AG08395 (cell line): ENCODE results near the gene THSD7A.

ENCODE experiments used
- DNase-seq: peaks from one replicate; pipeline ENCODE4 v3.0.0; 2012; ENCODE audit warnings: mixed read lengths, low spot score

THSD7A gene

DNA sequence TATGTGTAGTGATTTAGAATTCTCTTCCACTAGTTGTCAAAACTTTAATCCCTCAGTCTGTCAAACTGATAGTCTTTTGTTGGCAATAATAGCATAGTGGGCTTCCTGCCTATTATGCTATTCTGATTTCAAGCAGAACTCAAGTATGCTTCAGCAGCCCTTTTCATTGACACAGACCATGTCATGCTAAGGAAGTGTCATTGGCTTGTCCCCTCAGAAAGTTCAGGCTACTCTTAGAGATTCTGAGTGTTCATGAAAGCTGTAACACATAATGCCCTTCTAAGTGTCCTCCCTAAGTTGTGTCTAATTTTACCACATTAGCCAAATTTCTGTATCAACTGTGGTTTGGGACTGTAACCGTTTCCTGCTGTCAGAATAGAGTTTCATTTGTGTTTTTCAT lies 198.7 kb downstream of the THSD7A start:
- no peak for DNase-seq

DNA sequence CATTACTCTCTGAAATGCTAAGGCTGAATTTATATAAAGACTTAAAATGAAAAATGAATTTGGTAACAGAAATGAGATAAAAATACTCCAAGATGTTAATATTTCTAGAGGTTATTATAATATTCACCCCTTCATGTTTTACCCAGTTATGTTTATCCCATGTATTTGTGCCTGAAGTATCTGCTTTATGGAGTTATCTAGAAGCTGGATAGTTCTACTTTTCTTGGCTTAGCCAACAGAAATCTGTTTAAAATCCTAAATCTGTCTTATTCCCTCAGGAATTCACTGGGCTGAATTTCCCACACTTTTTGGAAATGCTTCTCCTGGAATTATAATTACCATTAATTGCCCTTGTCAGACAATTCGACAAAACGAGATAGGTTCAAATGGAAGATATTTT lies 201.6 kb downstream of the THSD7A start:
- no peak for DNase-seq

DNA sequence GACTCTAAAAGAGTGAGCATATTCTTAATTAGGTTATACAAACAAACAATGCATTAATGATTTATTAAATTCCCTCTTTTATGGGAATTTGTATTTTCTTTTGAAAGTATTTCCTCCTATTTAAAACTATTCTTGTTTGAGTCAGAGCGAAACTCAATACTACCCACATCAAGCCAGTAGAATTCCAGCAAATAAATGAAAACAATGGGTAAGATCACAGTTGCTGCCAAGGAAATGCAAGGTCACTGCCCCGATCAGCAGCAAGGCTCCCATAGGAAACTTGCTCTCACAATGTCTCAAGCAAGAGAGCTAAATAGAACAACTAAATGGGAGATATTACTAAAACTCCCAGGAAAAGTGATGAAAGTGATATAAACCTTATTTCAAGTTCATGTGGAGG lies 206.3 kb downstream of the THSD7A start:
- DNase-seq, result no peak

DNA sequence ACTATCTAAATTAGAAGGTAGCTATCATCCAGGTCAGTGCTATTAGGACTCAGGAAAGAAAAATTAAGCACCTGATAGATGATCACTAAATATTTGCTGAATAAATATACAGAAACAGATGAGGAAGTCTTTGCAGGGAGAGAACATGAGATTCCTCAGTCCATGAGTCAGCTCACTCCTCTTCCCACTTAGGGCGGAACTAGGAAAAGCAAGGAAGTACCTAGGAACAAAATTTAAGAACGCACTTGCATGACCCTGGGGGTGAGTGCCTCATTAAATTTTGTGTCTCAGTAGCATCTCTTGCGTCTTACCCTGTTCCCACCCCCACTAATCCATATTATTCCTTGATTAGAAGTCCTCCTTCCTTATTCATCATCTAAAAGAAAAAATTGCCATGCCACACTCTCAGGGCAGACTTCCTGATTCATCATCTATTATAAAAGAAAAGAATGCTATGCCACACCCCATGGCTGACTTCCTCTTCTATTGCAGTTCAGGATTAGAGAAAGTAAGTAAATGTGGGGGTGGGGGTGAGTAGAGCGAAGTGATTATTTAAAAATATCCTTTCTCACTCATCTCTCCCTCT lies 208.8 kb downstream of the THSD7A start:
- no peak for DNase-seq

DNA sequence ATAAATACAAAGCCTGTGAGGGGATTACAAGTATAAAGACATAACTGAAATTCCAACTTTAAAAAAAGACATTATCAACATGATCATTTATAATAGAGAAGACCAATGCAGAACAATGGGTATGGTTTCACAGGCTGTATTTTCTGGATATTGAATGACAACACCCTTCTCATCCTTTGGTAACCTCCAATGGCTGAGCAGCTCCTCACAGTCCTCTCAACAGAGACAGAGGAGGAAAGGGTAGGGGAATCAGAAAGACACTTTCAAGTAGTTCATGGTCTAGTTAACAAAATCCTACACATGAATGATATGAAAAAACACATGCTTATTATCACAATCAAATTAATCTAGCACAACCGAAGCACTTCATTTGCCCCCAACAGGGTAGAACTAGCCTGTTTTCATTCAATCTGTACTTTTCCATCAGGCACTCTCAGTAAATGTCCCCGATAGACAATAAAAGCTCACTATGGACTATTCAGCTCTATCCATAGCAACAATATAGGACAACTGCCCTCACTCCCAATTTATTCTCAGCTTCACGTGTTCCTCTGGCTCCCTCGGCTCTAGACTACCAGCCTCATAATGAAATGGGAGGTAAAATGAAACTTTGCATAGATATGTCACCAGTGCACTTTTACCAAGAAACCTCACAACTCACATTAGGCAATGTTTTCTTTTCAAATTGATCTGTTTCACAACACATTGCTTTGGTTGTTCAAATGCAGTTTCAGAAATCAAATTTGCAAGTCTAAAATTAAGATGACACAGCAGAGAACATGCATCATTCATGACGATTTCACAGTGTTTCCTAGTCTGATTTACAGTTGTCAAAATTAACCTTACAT lies 211.4 kb downstream of the THSD7A start:
- DNase-seq, result no peak

DNA sequence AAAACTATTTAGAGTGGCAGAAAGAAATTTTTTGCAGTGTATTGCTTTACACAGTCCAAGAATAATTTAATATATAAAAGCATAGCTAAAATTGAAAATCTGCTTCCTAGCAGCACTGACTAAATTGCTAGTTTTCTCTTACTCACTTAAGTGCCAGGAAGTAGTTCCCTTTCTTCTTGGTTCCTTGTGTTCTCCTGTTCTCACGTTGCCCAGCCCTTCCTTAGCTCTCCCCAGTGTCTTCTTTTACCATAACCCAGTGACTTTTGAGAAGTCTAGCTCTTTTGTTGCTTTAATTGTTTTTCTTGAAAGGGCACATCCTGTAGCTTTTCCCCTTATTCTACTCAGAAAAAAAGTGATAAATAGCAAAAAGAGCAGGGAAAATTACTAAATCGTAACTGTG lies 215.5 kb downstream of the THSD7A start:
- DNase-seq, result no peak

DNA sequence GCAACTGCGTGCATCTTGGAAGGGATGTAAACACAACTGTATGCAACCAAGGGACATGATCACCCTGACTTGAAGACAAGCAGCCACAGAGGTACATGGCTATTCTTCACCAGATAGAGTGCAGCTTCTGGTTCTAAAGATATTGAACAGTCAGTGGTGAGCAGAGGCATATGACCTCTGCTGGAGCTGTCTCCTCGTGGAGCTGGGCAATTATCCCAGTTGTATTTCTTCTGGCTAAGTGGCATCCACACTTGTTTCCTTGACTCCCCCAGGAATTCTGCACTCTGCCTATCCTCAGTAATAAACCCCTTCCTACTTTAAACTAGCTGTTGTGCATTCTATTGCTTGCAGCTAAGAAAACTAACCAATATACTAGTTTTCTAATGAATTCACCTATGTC lies 216.8 kb downstream of the THSD7A start:
- DNase-seq, result no peak

DNA sequence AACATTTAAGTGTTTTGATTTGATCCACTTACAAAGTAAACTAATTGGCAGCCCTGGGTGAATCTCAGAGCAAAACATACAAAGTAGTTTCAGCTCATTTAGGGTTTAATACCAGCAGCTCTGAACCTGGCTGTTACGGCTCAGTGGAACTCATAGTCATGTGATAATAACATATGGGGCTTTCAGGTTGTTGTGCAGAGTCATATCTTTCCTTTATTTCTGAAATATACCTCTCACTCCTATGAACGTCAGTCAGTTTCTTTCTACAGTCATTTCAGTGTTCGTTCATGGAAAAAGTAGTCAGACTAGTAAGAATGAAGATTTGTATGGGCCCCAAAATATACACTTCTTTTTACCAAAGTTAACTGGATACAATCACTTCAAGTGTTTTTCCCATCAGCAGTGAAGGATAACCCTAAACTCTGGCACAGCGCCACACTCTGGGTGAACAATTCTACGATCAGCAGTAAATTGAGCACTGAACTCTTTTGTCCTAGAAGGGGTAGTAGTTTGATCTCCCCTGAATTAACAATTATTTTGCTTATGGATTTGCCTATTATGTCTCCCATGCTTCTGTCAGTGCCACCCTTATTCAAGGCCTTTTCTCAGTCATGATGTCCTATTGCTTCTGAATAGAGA lies 218.6 kb downstream of the THSD7A start:
- no peak for DNase-seq

DNA sequence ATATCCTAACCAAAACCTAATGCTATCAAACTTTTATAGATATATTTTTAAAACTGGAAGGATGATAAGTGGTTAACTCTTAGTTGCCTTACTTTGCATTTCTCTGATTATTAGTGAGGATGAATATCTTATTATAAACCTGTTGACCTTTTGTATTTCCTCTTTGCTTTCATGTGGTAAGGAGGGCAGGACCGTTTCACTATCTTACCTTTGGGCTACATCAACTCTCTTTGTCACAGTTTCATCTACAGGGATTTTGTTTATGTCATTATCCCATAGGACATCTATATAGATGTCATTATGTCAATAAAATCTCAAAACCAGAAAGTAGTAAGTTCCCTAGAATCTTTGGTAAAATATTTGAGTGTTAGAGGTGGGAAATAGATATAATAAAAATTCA lies 219.3 kb downstream of the THSD7A start:
- no peak for DNase-seq

DNA sequence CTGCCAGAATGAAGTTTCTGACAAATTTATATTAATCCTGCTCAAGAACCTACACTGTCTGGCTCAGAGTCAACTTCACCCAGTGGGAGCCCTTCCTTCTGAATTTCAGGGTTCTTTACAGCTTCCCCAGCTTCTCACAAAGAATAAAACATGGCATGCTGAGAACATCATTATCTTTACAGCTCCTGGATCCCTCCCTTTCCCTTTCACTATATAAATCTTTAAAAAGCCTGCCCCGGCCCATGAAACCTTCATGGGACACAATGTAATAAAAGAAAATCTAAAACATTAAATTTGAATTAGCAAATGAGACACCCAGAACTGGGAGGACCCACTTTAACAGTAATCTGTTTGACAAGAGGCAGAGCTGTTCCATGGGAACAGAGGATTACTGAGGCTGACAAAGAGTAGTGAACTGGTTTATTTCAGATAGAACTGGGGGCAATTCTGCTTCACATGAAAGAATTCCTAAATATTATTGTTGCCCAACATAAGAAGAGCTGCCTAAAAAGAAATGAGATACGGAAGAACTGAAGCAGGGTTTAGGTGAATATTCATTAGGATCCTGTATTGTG lies 222.8 kb downstream of the THSD7A start:
- no peak for DNase-seq

DNA sequence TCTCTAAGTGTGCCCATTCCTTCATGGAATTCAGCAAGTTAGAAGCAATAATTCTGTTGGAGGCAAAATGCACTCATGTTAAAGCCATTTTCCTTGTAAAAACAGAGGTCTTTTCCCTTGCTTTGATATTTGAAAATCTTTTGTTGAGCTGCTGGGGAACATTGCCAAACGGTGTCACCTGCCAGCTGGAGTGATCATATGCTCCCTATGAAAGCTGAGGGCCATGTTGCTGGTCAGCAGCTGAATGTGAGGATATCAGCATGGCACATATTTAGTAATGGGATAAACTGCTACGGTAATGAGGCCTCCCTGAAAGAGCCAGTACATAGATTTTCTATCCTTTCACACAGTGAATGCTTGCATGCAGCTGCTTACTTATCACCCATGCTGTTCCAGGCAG lies 224.3 kb downstream of the THSD7A start:
- DNase-seq, result no peak

DNA sequence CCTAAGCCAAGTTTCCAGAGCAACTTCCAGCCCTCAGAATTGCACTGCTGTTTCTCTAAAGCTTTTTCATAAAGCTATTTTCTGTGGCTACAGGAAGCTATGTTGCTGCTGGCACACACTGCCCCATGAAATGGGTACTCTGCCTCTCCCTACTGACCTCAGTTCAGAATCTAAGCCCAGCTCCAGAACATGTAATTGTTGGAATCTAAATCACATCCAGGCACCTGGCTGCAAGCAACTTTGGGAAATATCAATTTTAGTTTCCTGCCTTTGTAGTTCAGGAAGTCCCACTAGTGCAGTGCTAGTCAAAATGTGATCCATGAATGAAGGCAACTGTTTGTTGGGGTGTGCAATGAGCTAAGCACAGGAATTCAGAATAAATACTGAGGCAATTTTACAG lies 226.2 kb downstream of the THSD7A start:
- no peak for DNase-seq

DNA sequence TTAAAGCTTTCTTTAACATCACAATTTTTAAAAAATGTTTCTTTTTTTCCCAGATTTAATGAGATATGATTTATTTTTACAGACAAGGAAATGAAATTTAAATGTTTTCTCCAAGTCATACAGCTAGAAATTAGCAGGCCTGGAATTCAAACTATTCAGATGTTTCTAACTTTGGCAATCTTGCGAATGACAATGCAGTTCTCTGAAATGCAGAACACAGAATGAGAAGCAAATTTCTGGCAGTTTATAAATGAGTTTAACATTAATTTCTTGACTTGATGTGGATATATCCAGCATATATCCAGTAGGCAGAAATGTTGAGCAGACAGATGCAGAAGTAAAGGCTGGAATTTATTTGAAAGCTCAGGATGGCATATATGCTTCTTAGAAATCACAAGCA lies 227.5 kb downstream of the THSD7A start:
- DNase-seq, result no peak

DNA sequence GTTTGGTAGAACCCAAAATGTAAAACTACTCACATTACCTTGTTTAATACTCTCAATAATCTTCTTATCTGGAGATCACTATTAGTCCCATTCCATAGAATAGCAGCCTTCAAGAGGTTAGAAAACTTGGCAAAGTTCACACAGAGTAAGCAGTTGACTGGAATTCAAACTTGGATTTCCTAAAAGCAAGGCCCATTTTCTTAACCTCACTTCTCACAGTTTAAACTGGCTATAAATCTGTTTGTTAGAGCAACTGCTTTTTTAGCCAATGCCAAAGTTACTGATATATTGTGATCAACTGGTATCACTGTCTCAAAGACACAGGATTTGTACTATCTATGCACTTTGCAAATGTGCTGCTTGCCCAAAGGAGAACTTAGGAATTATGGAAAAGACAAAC lies 230.2 kb downstream of the THSD7A start:
- DNase-seq, result no peak

DNA sequence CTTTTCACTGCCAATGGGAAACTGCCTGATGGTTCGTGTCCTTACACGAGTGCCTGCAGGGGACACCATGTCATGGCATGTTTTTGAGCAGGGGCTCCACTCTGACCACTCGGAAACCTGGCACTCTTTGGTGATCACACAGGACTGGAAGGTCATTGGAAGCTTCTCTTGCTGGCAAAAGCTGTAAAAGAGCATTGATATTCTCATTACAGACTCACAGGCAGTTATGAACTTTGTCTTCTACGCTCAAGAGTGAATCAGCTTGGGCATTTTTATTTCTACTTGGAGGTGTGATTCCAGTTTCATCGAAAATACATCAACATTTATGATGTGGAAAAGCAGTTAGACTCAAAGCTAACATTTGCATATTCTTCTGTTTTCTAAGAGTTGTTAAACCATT lies 238.7 kb downstream of the THSD7A start:
- no peak for DNase-seq

DNA sequence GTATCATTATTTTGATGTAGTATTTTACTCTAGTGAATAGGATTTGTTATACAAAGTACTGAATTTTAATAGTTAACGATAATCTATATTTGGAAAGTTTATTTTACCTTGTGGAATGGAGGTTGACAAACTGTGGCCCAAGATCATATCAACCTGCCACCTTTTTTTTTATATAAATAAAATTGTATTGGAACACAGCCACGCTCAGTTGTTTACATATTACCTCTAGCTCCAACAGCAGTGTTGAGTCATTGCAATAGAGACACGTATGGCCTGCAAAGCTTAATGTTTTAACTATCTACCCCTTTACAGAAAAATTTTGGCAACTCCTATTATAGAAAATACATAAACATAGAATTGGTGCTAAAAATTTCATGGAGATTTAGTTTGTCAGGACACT lies 239.3 kb downstream of the THSD7A start:
- DNase-seq, result no peak

DNA sequence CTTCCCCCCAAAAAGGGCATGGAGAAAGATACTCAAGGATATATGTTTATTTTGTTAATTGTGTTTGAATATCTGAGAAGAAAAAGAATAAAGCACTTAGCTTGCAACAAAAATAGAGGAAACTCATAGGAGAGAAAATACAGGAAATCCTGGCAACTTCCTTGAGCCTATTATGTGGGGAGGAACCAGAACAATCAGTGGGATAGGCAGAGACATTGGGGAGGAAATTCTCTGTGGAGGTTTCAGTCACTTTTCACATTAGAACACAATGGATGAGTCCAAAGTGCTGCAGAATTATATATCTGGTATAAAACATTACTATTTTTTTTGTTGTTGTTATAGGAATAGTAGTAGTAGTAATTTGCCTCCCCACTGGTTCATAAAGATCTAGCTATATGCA lies 240.1 kb downstream of the THSD7A start:
- DNase-seq, result no peak

DNA sequence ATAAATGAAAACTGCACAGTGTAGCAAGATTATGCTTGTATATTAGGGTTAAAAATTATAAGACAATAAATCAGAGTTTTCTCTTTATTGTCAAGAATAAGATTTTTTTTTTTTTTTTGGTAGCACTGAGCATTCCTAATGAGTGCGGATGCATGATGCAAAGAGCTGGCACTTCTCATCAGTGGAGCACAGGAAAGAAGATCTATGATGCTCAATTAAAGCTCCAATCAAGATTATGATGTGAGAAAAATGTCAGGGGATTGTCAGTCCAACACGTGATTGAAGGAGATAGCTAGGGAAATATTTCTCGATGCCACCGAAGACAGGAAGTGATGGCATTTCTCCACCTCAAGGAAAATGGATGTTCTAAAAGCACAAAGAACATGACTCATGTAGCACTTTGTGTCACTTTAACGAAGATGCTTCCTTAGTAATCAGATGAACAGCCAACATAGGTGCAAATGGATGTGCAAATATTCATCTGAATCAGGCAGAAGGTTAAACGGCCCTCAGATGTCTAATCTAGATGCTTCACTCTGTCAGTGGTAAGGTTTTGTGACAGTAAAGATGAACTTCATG lies 240.9 kb downstream of the THSD7A start:
- no peak for DNase-seq

DNA sequence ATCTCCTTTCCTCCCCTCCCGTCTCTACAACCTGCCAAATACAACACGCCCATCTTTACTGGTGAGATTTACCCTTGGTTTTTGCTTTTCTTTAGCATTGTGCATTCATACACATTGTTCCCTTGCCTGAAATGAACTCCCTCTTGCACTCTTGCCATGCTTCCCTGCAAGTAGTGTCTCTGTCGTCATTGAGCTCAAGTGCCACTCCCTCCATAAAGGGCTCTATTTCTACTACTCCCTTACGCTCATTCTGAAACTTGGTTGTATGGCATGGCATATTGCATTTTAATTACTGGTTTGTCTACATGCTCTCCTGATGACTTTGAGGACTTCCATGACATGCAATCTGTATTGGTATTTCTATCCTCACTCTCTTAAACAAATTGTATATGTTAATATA lies 242.7 kb downstream of the THSD7A start:
- DNase-seq, result no peak

DNA sequence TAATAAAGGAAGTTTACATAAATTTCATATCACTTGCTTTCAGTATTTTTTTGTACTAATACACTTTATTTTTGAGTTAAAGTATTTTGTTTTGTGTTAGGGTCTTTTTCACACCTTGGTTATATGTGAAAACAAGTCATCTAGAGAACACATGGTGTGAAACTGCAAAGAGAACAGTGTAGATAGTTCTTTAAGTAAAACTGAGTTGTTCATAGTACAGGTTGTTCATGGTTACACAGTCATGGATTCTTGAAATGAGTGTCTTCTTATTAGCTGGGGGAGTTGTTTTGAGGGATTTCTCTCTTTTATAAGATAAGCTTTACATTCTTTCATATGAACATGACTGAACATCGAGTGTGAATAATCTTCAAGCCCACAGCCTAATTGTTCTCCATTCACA lies 244.2 kb downstream of the THSD7A start:
- DNase-seq, result no peak

DNA sequence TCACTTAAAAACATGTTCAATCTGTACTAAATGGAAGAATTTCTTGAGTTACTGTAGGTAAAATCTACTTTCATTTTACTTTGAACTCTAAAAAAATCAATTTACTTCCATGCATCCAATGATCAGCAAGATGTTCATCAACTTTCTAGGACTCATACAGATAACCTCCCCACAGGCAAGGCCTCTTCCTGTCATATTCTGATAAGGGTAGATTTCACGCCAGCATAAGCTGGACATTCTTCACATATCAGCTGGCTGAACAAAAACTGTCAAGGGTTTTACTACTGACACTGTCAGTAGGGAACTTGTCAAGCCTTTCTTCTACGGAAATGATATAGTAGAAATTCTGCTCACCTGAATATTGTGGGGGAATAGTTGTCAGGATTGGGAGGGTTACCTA lies 244.9 kb downstream of the THSD7A start:
- DNase-seq, result no peak

DNA sequence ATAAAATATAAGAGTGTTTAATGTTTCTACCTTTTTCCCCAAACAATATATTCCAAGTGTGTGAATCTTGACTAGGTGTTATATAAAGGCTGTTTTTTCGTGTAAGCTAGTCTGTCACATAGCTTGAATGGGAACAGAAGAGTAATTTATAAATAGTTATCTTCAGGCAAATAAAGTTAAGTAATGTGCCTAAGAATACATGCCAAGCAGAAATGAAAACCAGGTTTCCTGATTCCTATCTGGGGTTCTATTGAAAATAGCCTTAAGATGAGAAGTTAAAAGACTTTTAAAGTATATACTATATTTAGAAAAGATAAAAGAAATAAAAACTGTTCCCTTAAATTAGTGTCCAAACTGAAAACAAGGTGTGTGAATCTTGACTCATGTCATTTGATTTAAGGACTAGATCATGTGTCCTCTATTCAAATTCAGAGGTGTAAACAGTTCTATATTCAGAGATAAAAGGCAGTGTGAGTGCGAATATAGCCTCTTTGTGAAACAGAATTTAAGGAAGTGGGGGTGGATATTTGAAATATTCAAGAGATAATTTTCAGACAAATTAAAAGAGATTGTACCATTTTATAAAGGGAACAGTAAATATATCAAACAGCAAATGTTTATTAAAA lies 247.5 kb downstream of the THSD7A start:
- no peak for DNase-seq
